ENCODE data around the gene LENEP.

Gene LENEP

GRCh38 chr1:155008015-155008941 lies 14.9 kb downstream of the LENEP start:
- peak in 4 of 56 donors; percentile 12 to 62 (median 39) for DNase-seq

DNA sequence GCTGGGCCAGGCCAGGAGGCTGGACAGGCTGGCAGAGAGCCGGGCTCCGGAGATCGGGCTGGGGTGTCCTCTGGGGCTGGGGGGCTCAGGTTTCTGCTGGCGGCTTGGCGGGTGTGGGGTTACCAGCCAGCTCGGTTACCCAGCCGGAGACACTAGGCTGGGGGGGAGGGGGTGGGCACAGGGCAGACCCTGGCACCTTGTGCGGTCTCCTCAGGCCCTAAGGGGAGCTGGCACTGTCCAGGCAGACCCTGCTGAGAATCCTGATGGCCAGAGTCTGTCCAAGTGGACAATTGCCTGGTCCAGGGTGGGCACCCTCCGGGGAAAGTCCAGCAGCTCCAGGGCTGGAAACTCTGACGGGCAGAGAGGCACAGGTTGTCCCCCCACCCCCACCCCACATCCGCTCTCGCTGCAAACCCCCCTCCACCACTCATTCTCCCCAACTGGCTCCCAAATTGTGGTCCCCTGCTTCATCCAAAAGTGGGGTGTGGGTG lies 15.9 kb downstream of the LENEP start:
- DNase-seq: no peak

DNA sequence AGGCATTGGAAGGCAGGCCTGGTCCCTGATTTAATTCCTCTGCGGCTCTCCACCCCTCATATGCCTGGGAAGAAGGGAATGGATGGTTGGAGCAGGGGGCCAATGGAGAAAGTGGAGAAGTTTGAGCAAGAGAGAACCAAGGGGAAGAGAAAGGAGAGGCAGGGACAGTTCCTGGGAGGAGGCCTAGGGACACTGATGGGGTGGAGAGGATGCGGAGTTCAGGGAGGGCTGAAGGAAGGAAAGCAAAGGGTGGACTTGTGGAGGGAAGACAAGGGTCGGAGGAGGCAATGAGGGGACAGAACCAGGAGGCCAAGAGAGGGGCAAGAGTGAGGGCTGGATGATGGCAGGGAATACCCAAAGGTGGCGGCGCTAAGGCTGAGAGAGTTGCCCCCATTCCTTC lies 16.4 kb downstream of the LENEP start:
- no peak for DNase-seq

- DNase-seq: peak in 1 of 56 donors; percentile 8
These were observed 17.0 kb downstream of the LENEP start for GRCh38 chr1:155010211-155010918.

- no peak for DNase-seq
These were observed 17.6 kb downstream of the LENEP start for GRCh38 chr1:155011004-155011416.

DNA sequence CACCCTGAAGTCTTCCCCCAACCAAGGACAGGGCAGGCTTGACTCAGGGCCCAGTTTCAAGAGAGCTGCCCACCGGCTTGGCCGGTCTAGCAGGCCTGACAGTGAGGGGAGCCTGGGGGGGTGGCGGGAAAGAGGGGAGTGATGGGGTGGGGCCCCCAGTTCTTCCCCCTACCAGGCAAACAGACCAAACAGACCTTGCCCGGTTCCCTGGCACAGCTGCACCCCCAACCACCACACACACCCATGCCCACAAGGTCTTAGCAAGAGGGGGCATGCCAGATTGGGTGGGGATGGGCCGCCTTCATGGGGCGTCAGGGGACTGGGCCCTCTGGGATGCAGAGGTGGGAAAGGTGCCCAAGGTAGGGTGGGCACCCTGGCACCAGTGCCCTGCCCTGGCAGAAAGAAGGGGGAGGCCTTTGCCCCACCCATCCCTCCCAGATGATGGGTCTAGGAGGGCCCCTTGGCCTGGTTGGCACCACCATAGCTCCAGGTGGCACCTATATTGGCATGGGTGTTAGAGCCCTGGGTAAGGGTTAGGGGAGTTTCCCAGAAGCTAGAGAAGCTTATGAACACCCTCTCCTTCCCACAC lies 18.1 kb downstream of the LENEP start:
- DNase-seq: no peak

- peak in 54 of 56 donors; percentile 24 to 92 (median 82) for DNase-seq
These were observed 18.7 kb downstream of the LENEP start for GRCh38 chr1:155012026-155012546.

GRCh38 chr1:155012776-155013602 lies 19.6 kb downstream of the LENEP start:
- no peak for DNase-seq

DNA sequence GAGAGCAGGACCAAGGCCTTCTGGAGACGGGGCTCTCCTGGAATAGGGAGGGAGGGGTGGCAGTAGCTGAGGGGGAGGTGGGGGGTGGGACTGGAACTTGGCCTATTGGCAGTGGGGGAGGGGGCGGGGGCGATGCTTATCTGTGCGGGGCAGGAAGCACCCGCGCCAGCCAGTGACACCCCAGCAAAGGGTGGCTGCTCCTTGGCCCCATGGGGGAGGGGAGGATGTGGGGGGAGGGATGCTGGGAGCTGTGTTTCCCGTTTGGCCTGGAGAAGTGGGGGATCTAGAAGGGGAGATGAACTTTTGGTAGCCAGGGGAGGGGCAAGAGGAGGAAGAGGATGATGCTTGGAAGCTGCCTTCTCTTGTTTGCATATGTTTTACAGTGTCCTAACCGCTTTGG lies 20.2 kb downstream of the LENEP start:
- DNase-seq: no peak

GRCh38 chr1:155014709-155015508 lies 21.5 kb downstream of the LENEP start:
- DNase-seq: no peak

GRCh38 chr1:155015527-155016230 lies 22.3 kb downstream of the LENEP start:
- DNase-seq: no peak

- DNase-seq: no peak
These were observed 22.9 kb downstream of the LENEP start for GRCh38 chr1:155016231-155016831.

DNA sequence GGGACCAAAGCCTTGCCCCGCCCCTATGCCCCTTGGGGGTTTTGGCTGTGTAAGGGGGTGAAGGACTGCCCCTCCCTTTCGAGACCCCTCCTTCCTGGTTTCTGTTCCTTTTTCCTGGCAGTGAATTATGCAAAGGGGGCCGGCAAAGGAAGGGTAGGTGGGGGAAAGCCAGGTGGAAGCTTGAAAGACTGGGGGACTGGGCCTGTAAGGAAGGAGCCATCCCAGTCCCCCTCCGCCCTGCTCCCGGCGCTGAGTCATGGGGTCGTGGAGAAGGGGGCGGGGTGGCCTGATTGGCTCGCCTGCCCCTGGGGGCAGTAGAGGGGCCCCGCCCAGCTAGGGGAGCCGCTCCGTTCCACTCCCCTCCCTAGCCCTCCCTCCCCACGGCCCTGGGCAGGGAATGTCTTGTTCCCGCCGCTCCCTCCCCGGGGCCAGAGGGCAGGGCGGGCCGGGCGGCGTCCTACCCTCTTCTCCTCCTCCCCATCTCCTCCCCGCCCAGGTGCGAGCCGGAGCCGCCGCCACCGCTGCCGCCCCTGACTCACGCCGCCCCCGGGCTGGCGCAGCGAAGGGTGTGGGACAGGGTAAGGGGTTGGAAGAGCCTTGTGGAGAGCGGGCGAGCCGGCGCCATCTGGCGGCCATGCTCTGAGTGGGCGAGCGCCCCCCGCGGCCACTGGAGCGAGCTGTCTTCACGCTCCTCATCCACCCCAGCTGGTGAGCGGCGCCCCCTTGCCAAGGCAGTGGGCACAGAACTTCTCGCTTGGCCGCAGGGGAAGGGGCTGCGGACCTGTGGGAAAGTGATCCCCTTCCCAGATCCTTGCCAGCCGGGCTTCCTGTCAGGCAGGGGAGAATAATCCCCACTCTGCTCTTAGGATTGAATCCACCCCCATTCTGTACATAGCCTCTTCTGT lies 23.9 kb downstream of the LENEP start:
- peak in 55 of 56 donors; percentile 39 to 92 (median 73) for DNase-seq

GRCh38 chr1:155017946-155018316 lies 24.5 kb downstream of the LENEP start:
- DNase-seq: no peak

DNA sequence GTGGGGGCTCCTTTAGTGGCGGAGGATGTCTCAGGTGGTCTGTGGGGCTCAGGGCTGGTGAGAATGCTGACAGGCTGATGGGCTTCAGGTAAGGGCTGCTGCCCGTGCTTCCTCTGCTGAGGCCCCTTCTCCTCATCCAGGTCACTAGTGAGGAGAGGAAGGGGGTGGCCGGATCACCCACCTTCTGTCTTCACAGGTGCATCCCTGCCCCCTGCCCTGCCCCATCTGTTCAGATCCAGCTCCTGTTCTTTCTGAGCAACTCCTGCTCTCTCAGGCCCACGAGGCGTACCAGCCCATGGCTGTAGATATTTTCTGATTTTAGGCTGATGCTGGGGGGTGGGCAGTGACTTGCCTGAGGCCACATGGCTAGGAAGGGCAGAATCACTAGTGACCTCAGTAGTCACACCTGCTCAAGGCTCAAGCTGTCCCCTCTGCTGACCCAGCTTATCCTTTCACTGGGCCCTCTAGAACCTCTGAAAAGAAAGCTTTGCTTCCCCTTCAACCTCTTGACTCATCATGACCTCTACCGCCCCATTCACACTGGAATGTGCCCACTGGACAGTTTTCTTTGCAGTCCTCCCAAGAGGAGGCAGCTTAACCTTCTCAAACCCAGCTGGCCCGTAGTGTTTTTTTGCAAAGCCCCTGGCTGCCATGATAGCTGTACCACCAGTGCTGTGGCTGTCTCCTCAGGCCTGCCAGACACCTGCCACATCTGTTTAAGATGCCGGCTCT lies 25.4 kb downstream of the LENEP start:
- no peak for DNase-seq

DNA sequence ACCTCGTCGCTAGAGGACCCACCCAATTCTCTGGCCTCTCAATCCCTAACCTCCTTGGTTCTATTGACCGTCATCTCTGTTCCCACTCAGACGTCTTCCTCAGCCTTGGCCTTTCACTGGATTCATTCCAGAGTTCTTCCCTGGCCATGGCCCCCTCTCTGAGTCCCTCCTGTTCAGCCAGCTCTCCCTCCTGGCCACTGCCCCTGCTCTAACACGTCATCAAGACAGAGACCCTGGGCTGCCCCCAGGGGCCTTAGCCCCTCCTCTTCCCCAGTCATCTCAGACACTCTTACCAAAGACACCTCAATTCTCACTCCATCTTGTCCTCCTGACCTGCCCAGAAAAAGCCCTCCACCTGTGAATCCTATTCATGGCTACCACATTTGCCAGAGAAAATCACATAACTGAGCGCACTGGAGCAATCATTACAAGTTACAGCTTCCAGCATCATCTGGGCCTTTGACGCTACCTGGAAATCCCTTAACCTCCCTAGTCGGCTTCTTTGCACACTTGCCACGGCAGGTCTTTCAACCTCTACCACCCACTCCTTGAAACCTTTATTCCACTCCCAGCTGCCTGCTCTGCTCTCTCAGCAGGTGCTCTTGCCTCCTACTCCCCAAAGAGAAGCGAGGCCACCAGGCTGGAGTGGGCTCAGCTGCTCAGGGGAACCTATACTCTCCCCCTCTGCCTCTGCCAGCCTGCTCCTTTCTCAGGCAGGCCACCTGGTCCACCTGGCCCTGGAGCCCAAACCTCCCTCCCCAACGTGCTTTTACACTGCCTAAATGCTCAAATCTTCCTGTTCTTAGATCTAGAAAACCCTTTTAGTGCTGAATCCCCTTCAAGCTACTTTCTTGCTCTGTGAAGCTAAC lies 26.2 kb downstream of the LENEP start:
- DNase-seq: no peak
